NCI-H2227 treated with DMSO at 0.1 percent for 48 hours (cell line): ENCODE data around the gene NEDD4L.

Experiments
- DNase-seq: peaks from one replicate; lab custom pipeline; 2025; lab: John Stamatoyannopoulos, UW

The NEDD4L gene

DNA sequence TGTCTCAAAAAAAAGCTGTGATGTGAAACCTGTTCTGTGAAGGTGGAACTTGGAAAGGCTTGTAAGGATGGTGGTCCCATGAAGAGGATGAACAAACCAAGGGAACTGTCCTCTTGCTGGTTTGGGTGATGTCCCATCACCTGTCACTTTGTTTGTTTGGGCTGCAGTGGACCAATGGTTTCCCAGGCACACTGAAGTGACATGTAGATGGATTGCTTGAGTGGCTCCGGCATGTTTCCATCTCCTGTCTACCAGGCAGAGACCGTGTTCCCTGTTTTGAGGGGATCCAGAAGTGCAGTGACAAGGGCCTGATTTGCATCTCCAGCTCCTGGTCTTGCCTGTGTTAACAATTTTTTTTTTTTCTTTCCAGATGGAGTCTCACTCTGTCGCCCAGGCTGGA lies 8.9 kb downstream of the NEDD4L start:
- no peak for DNase-seq

- DNase-seq = no peak
Measured at GRCh38 chr18:58054041-58054781, 10.2 kb downstream of the NEDD4L start.

- DNase-seq = no peak
Measured at GRCh38 chr18:58055890-58056558, 12.0 kb downstream of the NEDD4L start.

- no peak for DNase-seq
Measured at GRCh38 chr18:58056852-58057251, 12.8 kb downstream of the NEDD4L start.

GRCh38 chr18:58057291-58057965 lies 13.4 kb downstream of the NEDD4L start:
- no peak for DNase-seq

- no peak for DNase-seq
Measured at GRCh38 chr18:58058720-58059119, 14.7 kb downstream of the NEDD4L start.

DNA sequence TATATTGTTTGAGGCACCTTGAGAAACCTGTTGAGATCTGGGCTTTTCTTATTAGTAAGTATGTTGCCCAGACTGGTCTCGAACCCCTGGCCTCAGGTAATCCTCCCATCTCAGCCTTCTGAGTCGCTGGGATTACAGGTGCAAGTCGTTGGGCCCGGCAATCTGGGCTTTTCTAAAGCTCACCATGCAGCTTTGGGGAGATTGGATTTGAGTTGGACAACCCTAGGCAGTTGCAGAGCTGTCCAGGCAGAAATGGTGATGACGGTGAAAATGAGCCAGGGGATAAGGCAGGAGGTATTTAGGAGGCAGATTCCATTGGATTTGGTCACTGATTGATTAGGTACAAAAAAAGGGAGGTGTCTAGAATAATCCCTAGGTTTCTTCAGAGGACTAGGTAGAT lies 16.2 kb downstream of the NEDD4L start:
- no peak for DNase-seq

DNA sequence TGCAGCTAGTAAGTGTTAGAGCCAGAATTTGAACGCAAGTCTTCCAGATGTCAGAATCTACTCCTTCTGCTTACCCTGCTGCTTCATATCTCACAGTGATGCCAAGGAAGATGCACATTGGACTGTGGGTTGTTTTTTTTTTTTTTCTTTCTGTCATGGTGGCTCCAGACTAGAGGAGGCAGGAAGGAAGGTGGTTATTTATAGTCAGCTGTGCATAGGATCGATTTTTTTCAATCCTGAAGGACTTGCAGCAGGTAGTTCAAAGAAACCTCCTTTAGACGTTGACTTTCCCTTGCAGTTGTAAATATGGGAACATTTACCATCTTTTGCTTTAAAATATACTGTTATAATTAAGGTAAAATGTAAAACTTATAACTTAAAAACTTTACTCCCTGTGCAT lies 17.3 kb downstream of the NEDD4L start:
- DNase-seq = no peak

DNA sequence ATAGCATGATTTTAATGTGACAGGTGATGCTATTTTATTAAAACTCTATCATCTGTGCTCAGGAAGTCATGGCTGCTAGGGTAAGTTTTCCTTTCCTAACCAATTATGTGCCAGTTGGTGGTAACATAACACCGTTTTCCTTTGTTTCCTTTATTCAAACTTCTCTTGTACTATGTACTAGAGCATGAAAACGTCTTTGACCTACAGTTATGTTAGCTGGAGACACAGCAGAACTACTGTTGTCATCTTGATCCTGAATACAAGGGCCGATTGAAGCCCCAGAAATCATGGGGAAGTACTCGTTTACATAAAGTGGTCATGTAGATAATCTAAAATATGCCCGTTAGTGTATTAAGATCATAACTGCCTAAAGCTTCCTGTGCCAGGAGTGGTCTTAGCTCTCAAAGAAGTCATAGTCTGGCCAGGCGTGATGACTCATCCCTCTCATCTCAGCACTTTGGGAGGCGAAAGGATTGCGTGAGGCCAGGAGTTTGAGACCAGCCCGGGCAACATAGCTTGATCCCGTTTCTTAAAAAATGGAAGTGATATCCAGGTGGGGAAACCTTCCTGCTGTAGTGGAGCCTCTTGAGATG lies 20.5 kb downstream of the NEDD4L start:
- no peak for DNase-seq

- DNase-seq = no peak
Measured at GRCh38 chr18:58065956-58066355, 21.9 kb downstream of the NEDD4L start.

DNA sequence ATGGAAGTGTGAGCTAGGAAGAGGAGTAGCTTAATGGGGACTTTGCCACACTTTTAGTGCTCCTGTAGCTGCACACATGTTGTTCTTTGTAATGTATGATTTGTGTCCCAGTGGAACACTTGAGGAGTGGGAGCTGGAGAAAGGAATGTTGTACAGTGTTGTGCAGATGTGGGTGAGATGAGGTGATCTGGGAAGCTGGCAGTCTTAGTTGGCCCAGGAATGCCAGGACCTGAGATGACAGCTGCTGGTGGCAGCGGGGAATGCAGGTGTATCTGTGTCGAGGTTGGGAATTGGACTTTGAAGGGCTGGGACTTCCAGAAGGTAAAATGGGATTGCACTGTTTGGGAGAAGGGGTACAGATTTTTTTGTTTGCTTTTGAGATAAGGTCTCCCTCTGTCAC lies 23.6 kb downstream of the NEDD4L start:
- no peak for DNase-seq

GRCh38 chr18:58069099-58069498 lies 25.1 kb downstream of the NEDD4L start:
- no peak for DNase-seq

DNA sequence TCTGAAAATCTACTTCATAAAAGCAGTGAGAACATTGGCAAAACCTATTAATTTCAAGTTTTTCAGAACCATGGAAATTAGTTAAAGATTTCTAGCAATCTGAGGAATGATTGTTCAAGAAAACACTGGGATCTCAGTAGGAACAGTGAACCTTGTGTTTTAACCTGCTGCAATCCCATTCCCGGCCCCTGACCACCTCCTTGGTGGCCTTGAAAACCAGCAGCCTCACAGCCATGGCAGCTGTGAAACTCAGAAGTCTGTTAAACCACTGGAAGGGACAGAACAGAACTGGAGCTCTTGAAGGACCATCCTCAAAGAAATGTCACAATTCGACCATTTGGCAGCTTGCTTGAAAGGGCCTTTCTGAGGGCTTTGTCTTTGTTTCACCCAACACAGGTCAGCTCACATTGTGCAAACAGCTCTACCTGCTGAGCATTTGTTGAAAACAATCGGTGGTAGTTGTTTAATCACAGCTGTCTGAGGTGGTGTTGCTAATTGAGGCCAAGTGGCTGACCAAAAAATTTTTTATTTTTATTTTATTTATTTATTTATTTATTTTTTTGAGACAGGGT lies 25.8 kb downstream of the NEDD4L start:
- DNase-seq = no peak

DNA sequence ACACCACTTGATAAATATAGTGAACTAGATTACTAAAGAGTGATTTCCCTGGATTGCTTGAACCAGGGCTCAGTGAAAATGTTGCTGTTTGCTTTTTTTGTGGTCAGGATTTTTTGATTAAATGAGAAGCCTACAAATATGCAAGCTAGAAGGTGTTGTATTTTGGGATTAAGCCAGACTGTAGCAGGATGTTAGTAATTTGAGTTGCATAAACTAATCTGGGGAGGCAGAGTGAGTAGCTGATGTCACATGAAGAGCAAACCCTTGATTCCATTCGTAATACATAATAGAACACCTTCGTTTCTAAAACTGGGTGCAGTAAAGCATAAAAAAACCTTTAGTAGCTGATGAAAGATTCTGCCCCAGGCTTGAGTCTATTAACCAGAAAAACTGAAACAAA lies 32.0 kb downstream of the NEDD4L start:
- DNase-seq = no peak

GRCh38 chr18:58077329-58077728 lies 33.3 kb downstream of the NEDD4L start:
- no peak for DNase-seq

DNA sequence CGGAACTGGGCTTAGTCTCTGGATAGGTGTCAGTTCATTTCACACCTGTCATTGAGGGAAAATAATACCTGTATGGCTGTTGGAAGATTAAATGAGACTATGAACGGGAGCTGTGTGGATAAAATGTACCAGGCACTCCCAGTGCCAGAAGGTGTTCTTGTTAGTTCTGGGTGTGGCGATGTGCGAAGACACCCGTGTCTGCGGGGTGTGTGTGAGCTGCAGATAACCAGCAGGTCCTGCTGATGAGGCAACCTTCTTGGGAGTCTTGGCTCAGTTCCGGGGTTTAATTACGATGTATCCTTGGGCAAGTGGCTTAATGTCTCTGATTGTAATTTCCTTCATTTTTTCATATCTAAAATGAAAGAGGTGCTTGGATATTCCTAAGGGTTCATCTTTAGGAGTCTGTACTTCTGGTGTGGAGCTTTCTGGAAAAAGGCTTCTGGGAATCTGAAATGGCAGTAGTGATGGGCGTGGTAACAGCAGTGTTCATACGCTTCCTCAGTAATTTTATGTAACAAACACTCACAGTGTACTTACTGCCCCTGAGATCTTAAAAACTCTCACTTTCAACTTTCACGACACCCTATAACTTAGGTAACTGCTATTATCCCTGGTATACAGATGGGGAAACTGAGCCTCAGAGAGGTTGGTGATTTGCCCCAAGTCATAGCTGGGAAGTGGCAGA lies 35.0 kb downstream of the NEDD4L start:
- DNase-seq = no peak

DNA sequence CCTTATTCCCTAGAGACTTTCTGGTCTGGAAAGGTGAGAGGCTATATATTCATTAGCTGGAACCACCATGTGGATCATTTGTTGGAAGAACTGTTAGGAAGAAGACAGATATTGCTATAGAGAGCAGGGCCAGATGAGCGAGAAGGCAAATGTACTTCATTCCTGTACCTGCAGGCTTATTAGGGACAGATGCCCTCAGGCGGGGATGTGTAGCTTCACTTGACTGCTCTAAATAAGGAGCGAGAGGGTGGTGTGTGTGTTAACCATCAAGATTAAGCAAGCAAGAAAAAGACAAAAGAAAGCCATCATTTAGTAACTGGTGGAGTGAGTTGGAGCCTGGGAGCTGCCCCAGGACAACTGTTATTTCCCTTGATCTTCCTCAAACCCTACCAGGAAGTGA lies 36.4 kb downstream of the NEDD4L start:
- DNase-seq = no peak

DNA sequence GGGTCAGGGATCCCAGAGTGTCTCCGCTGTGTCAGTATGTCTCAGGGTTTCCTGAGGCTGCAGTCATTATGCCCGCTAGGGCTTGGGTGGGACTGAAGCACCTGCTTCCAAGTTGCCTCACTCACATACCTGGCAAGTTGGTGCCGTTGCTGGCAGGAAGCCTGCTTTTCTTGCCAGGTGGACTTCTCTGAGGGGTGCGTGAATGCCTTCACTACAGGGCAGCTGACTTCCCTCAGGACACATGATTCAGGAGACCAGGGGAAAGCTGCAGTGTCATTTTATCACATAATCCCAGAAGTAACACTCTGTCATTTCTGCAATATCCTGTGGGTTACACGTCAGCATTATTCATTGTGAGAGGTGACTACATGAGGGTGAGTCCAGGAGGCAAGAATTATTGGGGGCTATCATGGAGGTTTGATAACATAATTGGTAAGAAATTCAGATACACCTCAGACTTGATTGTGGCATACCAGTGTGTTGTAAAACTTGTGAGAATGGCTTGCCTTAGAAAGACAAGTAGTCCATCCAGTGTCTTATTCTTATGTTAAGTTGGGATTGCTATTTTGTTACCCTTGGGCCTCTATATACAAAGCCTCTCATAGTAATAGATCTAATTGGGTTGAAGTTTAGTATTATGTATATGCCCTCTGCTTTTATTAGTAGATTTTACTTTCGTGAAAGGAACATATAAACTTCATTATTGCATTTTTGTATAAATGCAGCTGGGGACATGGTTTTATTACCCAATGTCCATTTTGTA lies 44.1 kb downstream of the NEDD4L start:
- no peak for DNase-seq

GRCh38 chr18:58088691-58089065 lies 44.7 kb downstream of the NEDD4L start:
- DNase-seq = no peak

DNA sequence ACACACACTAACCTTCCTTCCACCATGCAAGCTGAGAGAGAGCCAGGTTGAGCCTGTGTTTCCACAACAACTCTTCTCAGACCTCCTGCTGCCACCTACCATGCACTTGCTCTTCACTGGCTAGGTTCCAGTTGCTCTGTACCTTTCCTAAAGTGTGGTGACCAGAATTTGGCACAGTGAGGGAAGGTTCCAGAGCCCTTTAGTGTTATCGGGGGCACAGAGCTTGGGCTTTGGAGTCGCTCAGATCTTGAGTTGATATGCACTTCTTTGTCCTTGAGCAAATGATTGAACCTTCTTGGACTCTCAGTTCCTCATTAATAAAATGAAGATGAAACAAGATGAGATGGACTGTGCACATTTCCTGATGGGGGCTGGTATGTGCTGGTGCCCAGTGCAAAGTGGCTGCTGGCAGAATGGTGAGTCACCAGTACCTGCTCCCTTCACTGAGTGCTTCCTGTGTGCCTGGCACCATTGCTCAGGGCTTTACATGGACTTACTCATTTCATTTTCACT lies 47.1 kb downstream of the NEDD4L start:
- no peak for DNase-seq

GRCh38 chr18:58093311-58093803 lies 49.3 kb downstream of the NEDD4L start:
- DNase-seq = no peak
